SU-DHL-6 (cell line): ENCODE measurements around the gene TAF11L12.
"Not testable (repeated sequence)": the region's sequence is repeated elsewhere in the genome, so short reads cannot be mapped to it uniquely, and the experiment has no call there.

Source experiments
- CTCF ChIP-seq: fragments of 200-600 bp; sonication (generic); IDR thresholded peaks from one replicate; pipeline ENCODE4 v1.5.1; 2017; ENCODE audit warnings: antibody characterized with exemption, mild to moderate bottlenecking, low read length, moderate library complexity; ENCODE audit not compliant: insufficient read depth, poor library complexity, severe bottlenecking
- EZH2phosphoT487 ChIP-seq: fragments of 200-600 bp; sonication (generic), shearing (Covaris generic); conservative IDR thresholded peaks from 2 replicates; pipeline ENCODE4 v1.6.1; 2018; ENCODE audit warnings: mild to moderate bottlenecking, antibody characterized with exemption, low read length, moderate library complexity, mixed read lengths

GRCh38 chr5:17603880-17604279 lies 6.3 kb upstream of the TAF11L12 start, which contains the start of gene TAF11L11:
- not testable (repeated sequence) for TF ChIP-seq CTCF, EZH2phosphoT487
